Measurements from ENCODE around the gene NCOR1.
"Not testable (repeated sequence)": the region's sequence is repeated elsewhere in the genome, so short reads cannot be mapped to it uniquely, and the experiment has no call there.

DNA sequence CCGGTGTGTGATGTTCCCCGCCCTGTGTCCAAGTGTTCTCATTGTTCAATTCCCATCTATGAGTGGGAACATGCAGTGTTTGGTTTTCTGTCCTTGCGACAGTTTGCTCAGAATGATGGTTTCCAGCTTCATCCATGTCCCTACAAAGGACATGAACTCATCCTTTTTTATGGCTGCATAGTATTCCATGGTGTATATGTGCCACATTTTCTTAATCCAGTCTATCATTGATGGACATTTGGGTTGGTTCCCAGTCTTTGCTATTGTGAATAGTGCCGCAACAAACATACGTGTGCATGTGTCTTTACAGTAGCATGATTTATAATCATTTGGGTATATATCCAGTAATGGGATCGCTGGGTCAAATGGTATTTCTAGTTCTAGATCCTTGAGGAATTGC, 63.0 kb downstream of the NCOR1 start:
- TF ChIP-seq POLR2A, POLR2AphosphoS5 (IDR thresholded peaks at IDR 0.05): not testable (repeated sequence)
- TF ChIP-seq, protein P1, sequence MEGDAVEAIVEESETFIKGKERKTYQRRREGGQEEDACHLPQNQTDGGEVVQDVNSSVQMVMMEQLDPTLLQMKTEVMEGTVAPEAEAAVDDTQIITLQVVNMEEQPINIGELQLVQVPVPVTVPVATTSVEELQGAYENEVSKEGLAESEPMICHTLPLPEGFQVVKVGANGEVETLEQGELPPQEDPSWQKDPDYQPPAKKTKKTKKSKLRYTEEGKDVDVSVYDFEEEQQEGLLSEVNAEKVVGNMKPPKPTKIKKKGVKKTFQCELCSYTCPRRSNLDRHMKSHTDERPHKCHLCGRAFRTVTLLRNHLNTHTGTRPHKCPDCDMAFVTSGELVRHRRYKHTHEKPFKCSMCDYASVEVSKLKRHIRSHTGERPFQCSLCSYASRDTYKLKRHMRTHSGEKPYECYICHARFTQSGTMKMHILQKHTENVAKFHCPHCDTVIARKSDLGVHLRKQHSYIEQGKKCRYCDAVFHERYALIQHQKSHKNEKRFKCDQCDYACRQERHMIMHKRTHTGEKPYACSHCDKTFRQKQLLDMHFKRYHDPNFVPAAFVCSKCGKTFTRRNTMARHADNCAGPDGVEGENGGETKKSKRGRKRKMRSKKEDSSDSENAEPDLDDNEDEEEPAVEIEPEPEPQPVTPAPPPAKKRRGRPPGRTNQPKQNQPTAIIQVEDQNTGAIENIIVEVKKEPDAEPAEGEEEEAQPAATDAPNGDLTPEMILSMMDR (IDR thresholded peaks at IDR 0.05): not testable (repeated sequence)
